GM21825 (cell line): ENCODE results near the gene SESTD1.
"Not testable (repeated sequence)": the region's sequence is repeated elsewhere in the genome, so short reads cannot be mapped to it uniquely, and the experiment has no call there.

Source experiments
- ATAC-seq: cut with Tn5 transposase; IDR thresholded peaks from one replicate; pipeline ENCODE4 v1.9.1; 2021; ENCODE audit warnings: mild to moderate bottlenecking, moderate library complexity; ENCODE audit not compliant: unreplicated experiment

The SESTD1 gene

GRCh38 chr2:179124282-179124681 lies 140.3 kb downstream of the SESTD1 start:
- ATAC-seq = no peak

GRCh38 chr2:179123272-179123662 lies 141.4 kb downstream of the SESTD1 start:
- no peak for ATAC-seq

- ATAC-seq = no peak
These were observed 156.9 kb downstream of the SESTD1 start for GRCh38 chr2:179107737-179108136.

- ATAC-seq = peak; percentile 76
These were observed 157.8 kb downstream of the SESTD1 start for GRCh38 chr2:179106676-179107428.

- ATAC-seq = no peak
These were observed 158.3 kb downstream of the SESTD1 start for GRCh38 chr2:179106342-179106675.

GRCh38 chr2:179104736-179105135 lies 159.9 kb downstream of the SESTD1 start:
- no peak for ATAC-seq

GRCh38 chr2:179098080-179098689 lies 166.4 kb downstream of the SESTD1 start:
- no peak for ATAC-seq

- no peak for ATAC-seq
These were observed 167.5 kb downstream of the SESTD1 start for GRCh38 chr2:179097131-179097530.

GRCh38 chr2:179096090-179096489 lies 168.5 kb downstream of the SESTD1 start:
- peak; percentile 98 for ATAC-seq

- ATAC-seq = not testable (repeated sequence)
These were observed 171.7 kb downstream of the SESTD1 start for GRCh38 chr2:179092912-179093311.

- no peak for ATAC-seq
These were observed 181.9 kb downstream of the SESTD1 start for GRCh38 chr2:179082697-179083096.

GRCh38 chr2:179081954-179082353 lies 182.7 kb downstream of the SESTD1 start:
- ATAC-seq = no peak

GRCh38 chr2:179072527-179072926 lies 192.1 kb downstream of the SESTD1 start:
- no peak for ATAC-seq

GRCh38 chr2:179071810-179072355 lies 192.7 kb downstream of the SESTD1 start:
- ATAC-seq = no peak

- ATAC-seq = no peak
These were observed 193.7 kb downstream of the SESTD1 start for GRCh38 chr2:179070895-179071294.

GRCh38 chr2:179069685-179070084 lies 194.9 kb downstream of the SESTD1 start:
- ATAC-seq = no peak

- no peak for ATAC-seq
These were observed 195.5 kb downstream of the SESTD1 start for GRCh38 chr2:179068991-179069643.

- ATAC-seq = peak; percentile 91
These were observed 205.5 kb downstream of the SESTD1 start for GRCh38 chr2:179059026-179059700.

GRCh38 chr2:179057737-179058136 lies 206.9 kb downstream of the SESTD1 start:
- ATAC-seq = no peak

GRCh38 chr2:179053568-179053967 lies 211.1 kb downstream of the SESTD1 start:
- not testable (repeated sequence) for ATAC-seq
